Smooth muscle cell (in vitro differentiated cells): ENCODE results near the gene KRTAP10-3. TPM values are rescaled to one million over a fixed set of nuclear protein-coding genes. Genes with fewer than 3 reads are reported as not detected.

ENCODE experiments used
- DNase-seq: peaks from one replicate; lab custom pipeline; 2025; ENCODE audit not compliant: unreplicated experiment; lab: John Stamatoyannopoulos, UW
- H2AFZ ChIP-seq: fragments of 200-600 bp; sonication (generic); 2 replicates; pipeline ENCODE4 v1.6.0; 2016; ENCODE audit warnings: antibody characterized with exemption, low read depth, mild to moderate bottlenecking
- H3F3A ChIP-seq: fragments of 200-600 bp; sonication (generic); 2 replicates; pipeline ENCODE4 v1.6.0; 2017; ENCODE audit warnings: antibody characterized with exemption, low read depth
- H3K27ac ChIP-seq: fragments of 200-600 bp; sonication (generic); 2 replicates; pipeline ENCODE4 v1.5.1; 2016; ENCODE audit warnings: low read depth, mild to moderate bottlenecking
- H3K27me3 ChIP-seq: fragments of 200-600 bp; sonication (generic); 2 replicates; pipeline ENCODE4 v1.6.1; 2016; ENCODE audit warnings: low read depth, mild to moderate bottlenecking
- H3K36me3 ChIP-seq: fragments of 200-600 bp; sonication (generic); 2 replicates; pipeline ENCODE4 v1.5.1; 2016; ENCODE audit warnings: low read depth
- H3K4me1 ChIP-seq: fragments of 200-600 bp; sonication (generic); 2 replicates; pipeline ENCODE4 v1.5.1; 2016; ENCODE audit warnings: low read depth
- H3K4me2 ChIP-seq: fragments of 200-600 bp; sonication (generic); 2 replicates; pipeline ENCODE4 v1.6.0; 2016; ENCODE audit warnings: mild to moderate bottlenecking
- H3K4me3 ChIP-seq: fragments of 200-600 bp; sonication (generic); 2 replicates; pipeline ENCODE4 v1.5.1; 2016; ENCODE audit warnings: mild to moderate bottlenecking
- H3K79me2 ChIP-seq: fragments of 200-600 bp; sonication (generic); 2 replicates; pipeline ENCODE4 v1.6.0; 2016; ENCODE audit warnings: low read depth, mild to moderate bottlenecking
- H3K9ac ChIP-seq: fragments of 200-600 bp; sonication (generic); 2 replicates; pipeline ENCODE4 v1.6.0; 2016; ENCODE audit warnings: low read depth
- H3K9me3 ChIP-seq: fragments of 200-600 bp; sonication (generic); replicated peaks from 2 replicates; pipeline ENCODE4 v1.5.1; 2016; ENCODE audit warnings: low read depth
- H4K20me1 ChIP-seq: fragments of 200-600 bp; sonication (generic); 2 replicates; pipeline ENCODE4 v1.6.0; 2016; ENCODE audit warnings: low read depth
- WGBS: methylation state at CpG from one replicate; pipeline ENCODE4 v1.1.7; 2016; ENCODE audit warnings: low lambda C conversion rate; 5-methylcytosine and 5-hydroxymethylcytosine counted together
- polyA plus RNA-seq: library from polyadenylated mRNA; unstranded; fragments of >200 nt; fragmentation: Nextera tagmentation; extraction: Ambion mirVana; gene quantifications from 2 replicates; pipeline ENCODE4 v1.2.1, GENCODE V29; 2016
- total RNA-seq: library from RNA; depleted of rRNA; stranded (reverse); fragments of >200 nt; gene quantifications from 2 replicates; pipeline ENCODE4 v1.2.3, GENCODE V29; 2014
- TF ChIP-seq, protein P1 (sequence below): fragments of 200-600 bp; sonication (generic); IDR thresholded peaks from 2 replicates; pipeline ENCODE4 v1.5.1; 2017; ENCODE audit warnings: borderline replicate concordance, mild to moderate bottlenecking, antibody characterized with exemption; ENCODE audit not compliant: insufficient read depth, poor library complexity, severe bottlenecking

The KRTAP10-3 gene
- total and polyA plus RNA-seq, 2 experiments from 2014 or later, result not detected

DNA sequence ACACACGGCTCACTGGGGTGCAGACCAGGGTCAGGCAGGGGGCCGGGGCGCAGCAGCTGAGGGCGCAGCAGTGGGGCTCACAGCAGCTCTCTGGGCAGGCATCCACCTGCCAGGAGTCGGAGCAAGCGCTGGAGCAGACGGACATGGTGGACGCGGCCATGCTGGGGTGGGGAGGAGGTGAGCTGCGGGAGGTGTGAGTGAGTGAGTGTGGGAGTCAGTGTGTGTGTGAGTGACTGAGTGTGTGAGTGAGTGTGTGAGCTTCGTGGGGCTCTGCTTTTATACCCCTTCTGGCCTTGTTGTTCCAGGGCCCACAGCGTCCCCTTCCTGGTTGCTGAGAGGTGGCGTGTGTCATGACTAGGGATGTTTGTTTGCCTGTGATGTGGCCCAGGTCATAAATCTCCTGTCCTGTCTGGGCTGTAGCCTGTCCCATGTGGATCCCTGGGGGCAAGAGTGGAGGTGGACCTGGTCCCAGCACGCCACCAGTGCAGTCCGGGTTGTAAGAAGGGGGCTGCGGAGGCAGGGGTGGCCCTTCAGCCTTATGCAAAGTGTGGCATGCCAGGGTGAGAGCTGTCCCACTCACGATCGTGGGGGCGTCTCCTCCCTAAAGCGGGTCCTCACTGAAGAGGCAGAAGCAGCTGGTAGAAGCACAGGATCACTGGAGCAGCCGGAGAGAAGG, 18.5 kb downstream of the KRTAP10-3 start, which contains the start of gene KRTAP10-1:
TSS of gene KRTAP10-1 (minus strand) at position 205 of the 676 bp plus-strand sequence. CDS start at position 160, 45 bp downstream.
- no peaks in the 10 kb centered on the region for H3K9me3 ChIP-seq
- 89% methylated on average over 21 of the region's 21 CpGs for WGBS
- H4K20me1 ChIP-seq, result no peaks in the 10 kb centered on the region
- no peaks in the 10 kb centered on the region for H3K27me3 ChIP-seq
- no peak for DNase-seq
- H3K4me1 ChIP-seq, result no peaks in the 10 kb centered on the region
- TF ChIP-seq, protein P1, sequence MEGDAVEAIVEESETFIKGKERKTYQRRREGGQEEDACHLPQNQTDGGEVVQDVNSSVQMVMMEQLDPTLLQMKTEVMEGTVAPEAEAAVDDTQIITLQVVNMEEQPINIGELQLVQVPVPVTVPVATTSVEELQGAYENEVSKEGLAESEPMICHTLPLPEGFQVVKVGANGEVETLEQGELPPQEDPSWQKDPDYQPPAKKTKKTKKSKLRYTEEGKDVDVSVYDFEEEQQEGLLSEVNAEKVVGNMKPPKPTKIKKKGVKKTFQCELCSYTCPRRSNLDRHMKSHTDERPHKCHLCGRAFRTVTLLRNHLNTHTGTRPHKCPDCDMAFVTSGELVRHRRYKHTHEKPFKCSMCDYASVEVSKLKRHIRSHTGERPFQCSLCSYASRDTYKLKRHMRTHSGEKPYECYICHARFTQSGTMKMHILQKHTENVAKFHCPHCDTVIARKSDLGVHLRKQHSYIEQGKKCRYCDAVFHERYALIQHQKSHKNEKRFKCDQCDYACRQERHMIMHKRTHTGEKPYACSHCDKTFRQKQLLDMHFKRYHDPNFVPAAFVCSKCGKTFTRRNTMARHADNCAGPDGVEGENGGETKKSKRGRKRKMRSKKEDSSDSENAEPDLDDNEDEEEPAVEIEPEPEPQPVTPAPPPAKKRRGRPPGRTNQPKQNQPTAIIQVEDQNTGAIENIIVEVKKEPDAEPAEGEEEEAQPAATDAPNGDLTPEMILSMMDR, result no peak
- no peak within 1 kb of the TSS for H3K4me2 ChIP-seq
- H3K79me2 ChIP-seq, result no peaks in the 10 kb centered on the region
- no peak within 1 kb of the TSS for H3K4me3 ChIP-seq
- no peaks in the 10 kb centered on the region for H3F3A ChIP-seq
- H3K36me3 ChIP-seq, result no peaks in the 10 kb centered on the region
- H2AFZ ChIP-seq, result no peak within 1 kb of the TSS
- no peak within 1 kb of the TSS for H3K27ac ChIP-seq
- H3K9ac ChIP-seq, result no peak within 1 kb of the TSS

DNA sequence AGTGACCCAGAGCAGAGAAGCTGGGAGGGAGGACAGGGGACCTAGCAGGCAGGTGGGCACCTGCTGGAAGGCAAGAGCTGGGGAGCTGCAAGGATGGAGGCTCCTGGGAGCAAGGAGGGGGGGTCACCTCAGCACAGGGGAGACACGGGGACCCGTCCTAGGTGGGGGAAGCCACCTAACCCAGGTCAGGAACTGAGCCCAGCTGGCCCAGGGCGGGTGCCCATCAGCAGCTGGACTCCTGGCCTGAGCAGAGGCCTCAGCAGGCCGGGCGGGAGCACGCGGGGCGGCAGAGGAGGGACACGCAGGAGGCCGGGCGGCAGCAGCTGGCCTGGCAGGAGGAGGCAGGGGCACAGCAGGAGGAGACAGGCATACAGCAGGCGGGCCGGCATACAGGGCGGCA, 19.5 kb downstream of the KRTAP10-3 start:
- Histone ChIP-seq H3K9ac (no peak overlapping the region), H3K27me3 (no peaks in the 10 kb centered on the region), H3F3A (no peaks in the 10 kb centered on the region), H2AFZ (no peak overlapping the region), H3K4me2 (no peak overlapping the region), H3K4me3 (no peak overlapping the region), H3K36me3 (no peaks in the 10 kb centered on the region), H3K9me3 (no peaks in the 10 kb centered on the region), H4K20me1 (no peaks in the 10 kb centered on the region), H3K79me2 (no peaks in the 10 kb centered on the region), H3K27ac (no peak overlapping the region), H3K4me1 (no peaks in the 10 kb centered on the region)
- 80% methylated on average over 13 of the region's 14 CpGs for WGBS
- DNase-seq, result no peak
- TF ChIP-seq, protein P1, result no peak

DNA sequence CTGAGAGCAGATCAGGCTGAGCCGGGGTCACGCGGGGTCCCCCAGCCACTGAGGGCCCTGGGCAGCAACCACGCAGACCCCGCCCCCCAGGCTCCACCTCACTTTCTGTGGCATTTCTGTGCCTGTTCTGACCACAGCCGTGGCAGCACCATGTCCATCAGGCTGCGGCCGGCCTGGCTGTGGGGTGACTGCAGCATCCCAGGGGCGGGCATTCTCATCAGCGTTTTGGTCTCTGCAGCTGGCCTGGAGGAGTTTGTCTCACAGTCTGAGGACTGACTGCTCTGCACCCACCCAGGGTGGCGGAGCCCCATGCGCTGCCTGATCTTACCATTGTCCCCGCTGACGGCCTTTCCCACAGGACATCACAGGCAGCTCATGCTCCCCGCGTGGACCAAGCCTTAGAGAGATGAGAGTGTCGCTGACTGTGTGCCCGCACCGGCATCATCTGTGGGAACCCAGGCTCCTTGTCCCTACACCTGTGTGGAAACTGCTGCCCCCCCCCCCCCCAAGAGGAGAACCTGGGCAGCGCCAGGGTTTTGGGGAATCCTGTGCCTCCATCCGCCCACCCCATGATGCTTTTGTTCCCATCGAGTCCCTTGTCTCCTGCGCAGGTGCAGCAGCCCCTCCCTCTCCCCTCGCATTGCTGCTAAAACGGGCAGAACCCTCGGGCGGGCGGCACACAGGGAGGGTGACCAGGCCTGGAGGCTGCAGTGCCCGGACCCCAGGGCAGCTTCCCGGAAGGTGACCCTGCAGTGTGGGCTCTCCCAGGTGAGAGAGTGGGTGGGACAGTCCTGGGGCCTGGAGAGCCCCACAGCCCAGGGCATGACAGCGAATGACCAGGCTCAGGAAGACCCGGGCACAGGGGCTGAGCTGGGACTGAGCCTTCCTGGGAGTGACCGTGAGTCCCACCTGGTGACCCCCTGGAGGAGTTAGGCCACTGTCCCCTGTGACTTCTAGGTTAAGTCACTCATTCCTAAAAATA, 20.4 kb downstream of the KRTAP10-3 start:
- H3K27me3 ChIP-seq, result no peaks in the 10 kb centered on the region

More for the DNA sequence above, 20.4 kb downstream of the KRTAP10-3 start:
- no peaks in the 10 kb centered on the region for H3K4me1 ChIP-seq
- H3K36me3 ChIP-seq, result no peaks in the 10 kb centered on the region
- H4K20me1 ChIP-seq, result no peaks in the 10 kb centered on the region
- H3K9ac ChIP-seq, result no peak overlapping the region
- H2AFZ ChIP-seq, result no peak overlapping the region
- H3K4me3 ChIP-seq, result no peak overlapping the region
- H3K9me3 ChIP-seq, result no peaks in the 10 kb centered on the region
- H3F3A ChIP-seq, result no peaks in the 10 kb centered on the region
- 96% methylated on average over 31 of the region's 33 CpGs for WGBS
- no peaks in the 10 kb centered on the region for H3K79me2 ChIP-seq
- DNase-seq, result no peak
- no peak overlapping the region for H3K27ac ChIP-seq
- TF ChIP-seq, protein P1, result no peak
- no peak overlapping the region for H3K4me2 ChIP-seq
